Coronary artery (tissue), 2 donors: ENCODE data around the gene SLC25A42.
"Not testable (repeated sequence)": the region's sequence is repeated elsewhere in the genome, so short reads cannot be mapped to it uniquely, and the experiment has no call there.

Experiments
- DNase-seq: peaks from one replicate; pipeline ENCODE4 v3.0.0-alpha.2; 2017; ENCODE audit warnings: low spot score
- H3K27ac ChIP-seq, 2 donors: fragments of 200-600 bp; sonication (generic); one replicate each; pipeline ENCODE4 v1.5.1; 2016 to 2019
- H3K4me3 ChIP-seq: fragments of 200-600 bp; sonication (generic); 2 replicates; pipeline ENCODE4 v1.5.1; 2016; ENCODE audit warnings: mild to moderate bottlenecking, moderate library complexity
- TF ChIP-seq, protein P1 (sequence below): fragments of 200-600 bp; sonication (generic); IDR thresholded peaks from one replicate; pipeline ENCODE4 v1.5.1; 2019; ENCODE audit warnings: antibody characterized with exemption

The SLC25A42 gene

DNA sequence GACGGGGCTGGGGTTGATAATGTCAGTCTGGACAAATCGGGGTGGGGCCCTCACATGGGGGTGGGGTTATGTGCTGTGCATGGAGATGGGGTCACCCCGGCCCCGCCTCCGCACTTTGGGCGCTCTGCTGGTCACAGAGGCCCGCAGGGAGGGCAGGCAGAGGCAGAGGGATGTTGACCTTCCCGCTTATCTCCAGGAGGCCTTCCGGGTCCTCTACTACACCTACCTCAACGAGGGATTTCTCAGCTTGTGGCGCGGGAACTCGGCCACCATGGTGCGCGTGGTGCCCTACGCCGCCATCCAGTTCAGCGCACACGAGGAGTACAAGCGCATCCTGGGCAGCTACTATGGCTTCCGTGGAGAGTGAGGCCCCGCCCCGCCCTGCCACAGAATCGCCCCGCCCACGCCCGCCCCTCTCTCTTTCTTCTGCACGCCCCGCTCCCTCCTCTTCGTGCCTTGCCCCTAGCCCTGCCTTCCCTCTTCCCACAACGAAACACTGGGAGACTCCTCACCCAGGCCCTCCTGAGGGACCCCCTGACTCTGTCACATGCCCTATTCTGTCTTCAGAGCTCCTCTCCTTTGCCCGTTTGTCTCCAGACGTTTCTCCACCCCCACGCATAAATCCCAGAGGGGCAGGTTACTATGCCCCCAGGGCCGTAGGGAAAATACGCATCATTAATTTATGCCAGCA is 41.7 kb downstream of the SLC25A42 start:
- Histone ChIP-seq H3K4me3 (peak overlapping the region; percentile 65), H3K27ac (no peak overlapping the region)
- peak; percentile 68 for DNase-seq
- TF ChIP-seq, protein P1, sequence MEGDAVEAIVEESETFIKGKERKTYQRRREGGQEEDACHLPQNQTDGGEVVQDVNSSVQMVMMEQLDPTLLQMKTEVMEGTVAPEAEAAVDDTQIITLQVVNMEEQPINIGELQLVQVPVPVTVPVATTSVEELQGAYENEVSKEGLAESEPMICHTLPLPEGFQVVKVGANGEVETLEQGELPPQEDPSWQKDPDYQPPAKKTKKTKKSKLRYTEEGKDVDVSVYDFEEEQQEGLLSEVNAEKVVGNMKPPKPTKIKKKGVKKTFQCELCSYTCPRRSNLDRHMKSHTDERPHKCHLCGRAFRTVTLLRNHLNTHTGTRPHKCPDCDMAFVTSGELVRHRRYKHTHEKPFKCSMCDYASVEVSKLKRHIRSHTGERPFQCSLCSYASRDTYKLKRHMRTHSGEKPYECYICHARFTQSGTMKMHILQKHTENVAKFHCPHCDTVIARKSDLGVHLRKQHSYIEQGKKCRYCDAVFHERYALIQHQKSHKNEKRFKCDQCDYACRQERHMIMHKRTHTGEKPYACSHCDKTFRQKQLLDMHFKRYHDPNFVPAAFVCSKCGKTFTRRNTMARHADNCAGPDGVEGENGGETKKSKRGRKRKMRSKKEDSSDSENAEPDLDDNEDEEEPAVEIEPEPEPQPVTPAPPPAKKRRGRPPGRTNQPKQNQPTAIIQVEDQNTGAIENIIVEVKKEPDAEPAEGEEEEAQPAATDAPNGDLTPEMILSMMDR: no peak

DNA sequence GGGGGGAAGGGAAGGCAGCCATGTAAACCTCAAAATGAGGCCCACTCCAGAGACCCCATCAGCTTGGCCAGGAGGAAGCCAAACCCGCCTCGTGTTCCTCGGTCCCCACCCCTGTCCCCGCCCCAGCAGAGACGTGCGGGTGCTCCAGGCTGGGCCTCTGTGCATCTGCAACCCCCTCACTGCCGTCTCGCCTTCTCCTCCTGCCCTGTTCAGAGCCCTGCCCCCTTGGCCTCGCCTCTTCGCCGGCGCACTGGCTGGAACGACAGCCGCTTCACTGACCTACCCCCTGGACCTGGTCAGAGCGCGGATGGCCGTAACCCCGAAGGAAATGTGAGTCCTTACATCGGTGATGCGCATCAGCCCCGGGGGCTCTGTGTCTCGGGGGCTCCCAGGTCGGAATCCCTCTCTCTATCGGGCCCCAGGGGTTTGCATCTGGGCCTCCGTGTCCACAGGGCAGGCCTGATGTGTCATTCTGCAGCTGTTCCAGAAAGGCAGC is 42.3 kb downstream of the SLC25A42 start:
- Histone ChIP-seq H3K4me3 (peak overlapping the region; percentile 65), H3K27ac (no peak overlapping the region)
- TF ChIP-seq, protein P1: no peak
- peak; percentile 69 for DNase-seq

DNA sequence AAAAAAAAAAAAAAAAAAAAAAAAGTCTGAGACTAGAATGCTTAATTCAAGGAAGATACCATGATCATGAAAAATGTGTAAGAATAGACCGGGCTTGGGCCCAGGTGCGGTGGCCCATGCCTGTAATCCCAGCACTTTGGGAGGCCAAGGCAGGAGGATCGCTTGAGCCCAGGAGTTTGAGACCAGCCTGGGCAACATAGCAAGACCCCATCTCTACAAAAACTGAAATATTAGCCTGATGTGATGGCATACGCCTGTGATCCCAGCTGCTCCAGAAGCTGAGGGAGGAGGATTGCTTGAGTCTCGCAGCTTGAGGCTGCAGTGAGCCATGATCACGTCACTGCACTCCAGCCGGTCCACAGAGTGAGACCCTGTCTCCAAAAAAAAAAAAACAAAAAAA is 43.1 kb downstream of the SLC25A42 start:
- H3K4me3 ChIP-seq, H3K27ac ChIP-seq, DNase-seq: not testable (repeated sequence)

DNA sequence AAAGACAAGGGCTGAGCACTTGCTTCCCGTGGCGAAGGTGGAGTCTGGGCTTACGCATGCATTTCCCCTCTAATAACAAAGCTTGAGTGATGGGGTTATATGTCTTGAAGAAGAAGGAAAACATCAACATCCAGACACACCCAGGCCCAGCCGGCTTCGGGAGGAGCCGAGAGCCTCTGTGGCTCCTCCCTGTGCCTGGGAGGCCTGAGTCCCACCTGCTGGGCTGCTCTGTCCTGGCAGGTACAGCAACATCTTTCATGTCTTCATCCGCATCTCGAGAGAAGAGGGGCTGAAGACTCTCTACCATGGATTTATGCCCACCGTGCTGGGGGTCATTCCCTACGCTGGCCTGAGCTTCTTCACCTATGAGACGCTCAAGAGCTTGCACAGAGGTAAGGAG is 43.9 kb downstream of the SLC25A42 start:
- Histone ChIP-seq H3K27ac (no peak overlapping the region), H3K4me3 (no peak overlapping the region)
- DNase-seq: peak; percentile 53
- TF ChIP-seq, protein P1: no peak

DNA sequence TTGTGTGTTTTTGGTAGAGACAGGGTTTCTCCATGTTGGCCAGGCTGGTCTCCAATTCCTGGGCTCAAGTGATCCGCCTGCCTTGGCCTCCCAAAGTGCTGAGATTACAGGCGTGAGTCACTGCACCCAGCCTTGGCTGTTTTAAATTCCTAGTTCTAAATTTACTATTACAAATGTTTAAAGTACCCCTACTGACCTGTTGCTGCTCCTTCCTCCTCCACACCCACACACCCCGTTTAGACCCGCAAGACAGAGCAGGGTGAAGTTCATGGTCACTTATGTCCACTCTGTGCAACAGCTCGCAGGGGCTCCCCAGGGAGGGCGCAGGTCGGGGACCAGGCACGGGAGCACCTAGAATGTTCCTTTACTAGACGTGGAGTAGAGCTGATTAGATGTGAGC is 45.8 kb downstream of the SLC25A42 start:
- no peak overlapping the region for H3K4me3 ChIP-seq
- no peak overlapping the region for H3K27ac ChIP-seq
- TF ChIP-seq, protein P1: no peak
- peak; percentile 54 for DNase-seq

DNA sequence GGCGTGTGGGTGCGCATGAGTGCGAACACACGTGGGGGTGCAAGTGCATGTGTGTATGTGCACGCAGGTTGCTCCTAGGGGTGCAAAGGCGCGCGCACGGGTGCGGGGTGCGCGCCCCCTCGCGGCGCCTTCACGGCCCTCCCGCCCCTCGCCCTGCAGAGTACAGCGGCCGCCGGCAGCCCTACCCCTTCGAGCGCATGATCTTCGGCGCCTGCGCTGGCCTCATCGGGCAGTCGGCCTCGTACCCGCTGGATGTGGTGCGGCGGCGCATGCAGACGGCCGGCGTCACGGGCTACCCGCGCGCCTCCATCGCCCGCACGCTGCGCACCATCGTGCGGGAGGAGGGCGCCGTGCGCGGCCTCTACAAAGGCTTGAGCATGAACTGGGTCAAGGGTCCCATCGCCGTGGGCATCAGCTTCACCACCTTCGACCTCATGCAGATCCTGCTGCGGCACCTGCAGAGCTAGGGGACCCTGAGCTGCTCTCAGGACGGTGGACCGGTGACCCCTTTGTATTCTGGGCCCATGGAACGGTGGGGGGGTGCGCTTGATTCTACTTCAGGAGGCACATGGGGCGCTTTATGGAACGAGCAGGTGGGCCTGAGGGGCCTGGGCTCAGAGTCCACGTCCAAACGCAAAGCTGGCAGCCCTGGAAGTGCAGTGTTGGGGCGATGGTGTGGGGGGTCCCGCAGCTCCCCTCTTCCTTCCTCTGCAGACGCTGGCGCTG is 46.8 kb downstream of the SLC25A42 start:
- TF ChIP-seq, protein P1: no peak
- peak; percentile 69 for DNase-seq
- H3K4me3 ChIP-seq: no peak overlapping the region

DNA sequence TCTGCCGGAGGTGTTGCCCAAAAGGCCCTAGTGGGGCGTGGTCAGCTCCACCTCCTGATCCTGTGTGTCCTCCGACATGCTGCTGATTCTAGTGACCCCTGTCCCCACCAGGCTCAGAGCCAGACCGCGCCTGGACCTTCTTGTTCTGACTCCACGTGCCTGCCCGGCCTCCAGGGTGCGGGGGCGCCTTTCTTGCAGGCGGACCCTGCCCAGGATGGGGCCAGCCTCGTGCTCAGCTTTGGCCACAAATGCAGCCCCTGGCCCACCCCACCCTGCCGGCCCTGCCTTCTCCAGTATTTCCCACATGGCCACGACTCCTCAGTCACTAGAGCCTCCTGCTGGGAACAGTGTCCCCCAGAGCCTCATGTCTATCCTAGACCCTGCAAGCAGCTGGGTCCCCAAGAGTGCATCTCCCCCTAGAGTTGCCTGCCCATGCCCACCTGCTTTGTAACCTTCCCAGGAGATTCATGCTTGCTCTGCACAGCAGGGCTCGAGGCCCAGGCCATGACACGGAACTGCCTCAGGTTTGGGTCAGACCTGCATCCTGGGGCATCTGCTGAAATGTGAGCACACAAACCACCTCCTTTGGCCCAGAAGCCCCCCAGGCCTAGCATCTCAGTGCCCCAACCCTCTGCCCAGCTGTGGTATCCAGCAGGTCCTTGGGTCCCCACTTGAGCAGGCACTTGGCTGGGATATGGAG is 47.5 kb downstream of the SLC25A42 start:
- Histone ChIP-seq H3K4me3 (no peak overlapping the region), H3K27ac (no peak overlapping the region)
- peak; percentile 72 for DNase-seq

More for the DNA sequence above, 46.8 kb downstream of the SLC25A42 start:
- H3K27ac ChIP-seq: no peak overlapping the region

More for the DNA sequence above, 47.5 kb downstream of the SLC25A42 start:
- TF ChIP-seq, protein P1: no peak
